ENCODE results near the gene SDS.

DNA sequence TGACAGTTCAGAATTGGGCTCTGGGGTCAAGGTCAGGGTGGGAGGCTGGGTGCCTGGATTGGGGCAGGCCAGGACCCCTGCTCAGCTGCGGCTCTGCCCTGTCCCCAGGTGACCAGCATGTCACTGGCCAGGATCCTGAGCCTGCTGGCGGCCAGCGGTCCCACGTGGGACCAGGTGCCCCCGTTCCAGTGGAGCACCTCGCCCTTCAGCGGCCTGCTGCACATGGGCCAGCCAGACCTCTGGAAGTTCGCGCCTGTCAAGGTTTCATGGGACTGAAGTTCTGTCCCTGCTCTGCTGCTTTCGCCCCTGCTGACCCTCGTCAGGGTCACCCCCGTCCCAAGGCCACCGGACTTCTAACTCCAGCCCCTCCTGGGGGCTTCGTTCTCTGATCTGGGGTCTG is 15.3 kb downstream of the SDS start:
- no peak for TF ChIP-seq EZH2 (IDR thresholded peaks at IDR 0.05; ENCODE audit: low read depth)
- TF ChIP-seq, protein P1, sequence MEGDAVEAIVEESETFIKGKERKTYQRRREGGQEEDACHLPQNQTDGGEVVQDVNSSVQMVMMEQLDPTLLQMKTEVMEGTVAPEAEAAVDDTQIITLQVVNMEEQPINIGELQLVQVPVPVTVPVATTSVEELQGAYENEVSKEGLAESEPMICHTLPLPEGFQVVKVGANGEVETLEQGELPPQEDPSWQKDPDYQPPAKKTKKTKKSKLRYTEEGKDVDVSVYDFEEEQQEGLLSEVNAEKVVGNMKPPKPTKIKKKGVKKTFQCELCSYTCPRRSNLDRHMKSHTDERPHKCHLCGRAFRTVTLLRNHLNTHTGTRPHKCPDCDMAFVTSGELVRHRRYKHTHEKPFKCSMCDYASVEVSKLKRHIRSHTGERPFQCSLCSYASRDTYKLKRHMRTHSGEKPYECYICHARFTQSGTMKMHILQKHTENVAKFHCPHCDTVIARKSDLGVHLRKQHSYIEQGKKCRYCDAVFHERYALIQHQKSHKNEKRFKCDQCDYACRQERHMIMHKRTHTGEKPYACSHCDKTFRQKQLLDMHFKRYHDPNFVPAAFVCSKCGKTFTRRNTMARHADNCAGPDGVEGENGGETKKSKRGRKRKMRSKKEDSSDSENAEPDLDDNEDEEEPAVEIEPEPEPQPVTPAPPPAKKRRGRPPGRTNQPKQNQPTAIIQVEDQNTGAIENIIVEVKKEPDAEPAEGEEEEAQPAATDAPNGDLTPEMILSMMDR (conservative IDR thresholded peaks at IDR 0.05), result no peak

Data from PC-9 (cell line).